ENCODE results near the gene LTBP2. TPM values are rescaled to one million over a fixed set of nuclear protein-coding genes. Genes with fewer than 3 reads are reported as not detected.

LTBP2 gene
- total and polyA plus RNA-seq, 2 of the 13 experiments (the other 11 are each of a cell fraction or from before 2014, with no cell fraction given): 0.20 to 0.41 TPM

DNA sequence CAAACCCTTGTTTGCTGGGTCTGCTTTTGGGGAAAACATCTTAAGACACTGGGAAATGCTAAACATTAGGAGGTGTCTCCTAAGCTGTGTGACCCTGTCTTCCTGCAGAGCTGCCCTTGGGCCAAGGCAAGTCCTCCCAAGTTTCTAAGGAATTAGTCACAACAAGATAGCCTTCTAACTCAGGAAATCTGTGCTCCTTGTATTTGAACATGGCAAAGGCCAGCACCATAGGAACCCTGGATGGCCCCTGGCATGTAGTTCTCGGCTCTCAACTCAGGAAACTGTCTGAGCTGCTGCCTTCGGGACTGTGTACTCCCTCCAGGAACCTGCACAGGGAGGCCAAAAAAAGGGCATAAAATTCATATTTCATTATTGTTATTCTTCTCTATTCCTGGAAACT is 37.6 kb upstream of the LTBP2 start:
- Histone ChIP-seq H3K36me3 (replicated peaks in 1 of 2; ENCODE audit: control insufficient read depth in 1 of 2, insufficient read depth in 2 of 2, low read length in 2 of 2) (no peaks in the 10 kb centered on the region), H3K27me3 (ENCODE audit: control insufficient read depth in 1 of 2, insufficient read depth in 2 of 2, low read length in 2 of 2) (no peaks in the 10 kb centered on the region; a peak in 2 of 5 replicates), H2AFZ (ENCODE audit: low read length) (no peak overlapping the region), H3K79me2 (ENCODE audit: insufficient read depth, low read length) (no peaks in the 10 kb centered on the region), H3K27ac (ENCODE audit: extremely low read length, insufficient read depth, low read length) (no peak overlapping the region), H3K9ac (ENCODE audit: insufficient read depth, low read depth, low read length) (no peak overlapping the region), H3K4me2 (ENCODE audit: low read depth, low read length) (no peak overlapping the region), H4K20me1 (ENCODE audit: insufficient read depth, low read length) (no peaks in the 10 kb centered on the region), H3K4me3 (replicated peaks in 1 of 3; ENCODE audit: insufficient read depth in 1 of 3, low read depth in 2 of 3, low read length in 3 of 3) (no peak overlapping the region), H3K9me3 (ENCODE audit: low read length) (no peaks in the 10 kb centered on the region), H3K4me1 (ENCODE audit: insufficient read depth, low read length) (no peaks in the 10 kb centered on the region)
- intact Hi-C loops (cut with micrococcal nuclease; ENCODE audit: unreplicated experiment) (no loop called here), in situ Hi-C loops (cut with HindIII; ENCODE audit: extremely low pct_ligation_motif_present, low pct_unique_long_range_greater_than_20kb) (no loop called here)
- WGBS (ENCODE audit: low lambda C conversion rate): 91% methylated on average over 2 of the region's 2 CpGs
- CTCF ChIA-PET (ENCODE audit: low intra/inter-chr PET ratio, low total read pairs): no interaction called here
- FAIRE-seq: no peak
- TF ChIP-seq ARID2 (CRISPR knock-in tag; IDR thresholded peaks at IDR 0.05; ENCODE audit: borderline replicate concordance) (no peak), GATAD1 (CRISPR knock-in tag; IDR thresholded peaks at IDR 0.05) (no peak), NFE2 (CRISPR knock-in tag; IDR thresholded peaks at IDR 0.05) (no peak), ZNF367 (CRISPR knock-in tag; IDR thresholded peaks at IDR 0.05; ENCODE audit: borderline replicate concordance) (no peak), LCORL (IDR thresholded peaks at IDR 0.05) (no peak), LCORL (CRISPR knock-in tag; IDR thresholded peaks at IDR 0.05) (no peak), STAT5B (CRISPR knock-in tag; IDR thresholded peaks at IDR 0.05) (no peak), DMAP1 (CRISPR knock-in tag; IDR thresholded peaks at IDR 0.05) (no peak), ZNF577 (CRISPR knock-in tag; IDR thresholded peaks at IDR 0.05; ENCODE audit: borderline replicate concordance, low read depth) (no peak), SRF (IDR thresholded peaks at IDR 0.05; ENCODE audit: low read depth, low read length) (no peak), BRCA1 (CRISPR knock-in tag; IDR thresholded peaks at IDR 0.05) (no peak), KLF15 (CRISPR knock-in tag; IDR thresholded peaks at IDR 0.05; ENCODE audit: borderline replicate concordance) (no peak), MEIS2 (CRISPR knock-in tag; IDR thresholded peaks at IDR 0.05) (no peak), PHF5A (CRISPR knock-in tag; IDR thresholded peaks at IDR 0.05; ENCODE audit: low read depth, unreplicated experiment) (no peak), KAT7 (CRISPR knock-in tag; IDR thresholded peaks at IDR 0.05; ENCODE audit: borderline replicate concordance) (no peak), ZNF569 (CRISPR knock-in tag; IDR thresholded peaks at IDR 0.05; ENCODE audit: borderline replicate concordance) (no peak)
- TF ChIP-seq, protein P1, sequence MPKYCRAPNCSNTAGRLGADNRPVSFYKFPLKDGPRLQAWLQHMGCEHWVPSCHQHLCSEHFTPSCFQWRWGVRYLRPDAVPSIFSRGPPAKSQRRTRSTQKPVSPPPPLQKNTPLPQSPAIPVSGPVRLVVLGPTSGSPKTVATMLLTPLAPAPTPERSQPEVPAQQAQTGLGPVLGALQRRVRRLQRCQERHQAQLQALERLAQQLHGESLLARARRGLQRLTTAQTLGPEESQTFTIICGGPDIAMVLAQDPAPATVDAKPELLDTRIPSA (CRISPR knock-in tag; IDR thresholded peaks at IDR 0.05; ENCODE audit: borderline replicate concordance): no peak
- TF ChIP-seq, protein P2, sequence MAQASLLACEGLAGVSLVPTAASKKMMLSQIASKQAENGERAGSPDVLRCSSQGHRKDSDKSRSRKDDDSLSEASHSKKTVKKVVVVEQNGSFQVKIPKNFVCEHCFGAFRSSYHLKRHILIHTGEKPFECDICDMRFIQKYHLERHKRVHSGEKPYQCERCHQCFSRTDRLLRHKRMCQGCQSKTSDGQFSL (CRISPR knock-in tag; IDR thresholded peaks at IDR 0.05): no peak
- POLR2A ChIA-PET: no interaction called here
- no peak for DNase-seq (ENCODE audit: low spot score)
- BruUV-seq (replicated peaks): no TSS peak
- ATAC-seq: no peak

Data from HepG2 (cell line).